ENCODE results near the gene UBL7.

Gene UBL7

DNA sequence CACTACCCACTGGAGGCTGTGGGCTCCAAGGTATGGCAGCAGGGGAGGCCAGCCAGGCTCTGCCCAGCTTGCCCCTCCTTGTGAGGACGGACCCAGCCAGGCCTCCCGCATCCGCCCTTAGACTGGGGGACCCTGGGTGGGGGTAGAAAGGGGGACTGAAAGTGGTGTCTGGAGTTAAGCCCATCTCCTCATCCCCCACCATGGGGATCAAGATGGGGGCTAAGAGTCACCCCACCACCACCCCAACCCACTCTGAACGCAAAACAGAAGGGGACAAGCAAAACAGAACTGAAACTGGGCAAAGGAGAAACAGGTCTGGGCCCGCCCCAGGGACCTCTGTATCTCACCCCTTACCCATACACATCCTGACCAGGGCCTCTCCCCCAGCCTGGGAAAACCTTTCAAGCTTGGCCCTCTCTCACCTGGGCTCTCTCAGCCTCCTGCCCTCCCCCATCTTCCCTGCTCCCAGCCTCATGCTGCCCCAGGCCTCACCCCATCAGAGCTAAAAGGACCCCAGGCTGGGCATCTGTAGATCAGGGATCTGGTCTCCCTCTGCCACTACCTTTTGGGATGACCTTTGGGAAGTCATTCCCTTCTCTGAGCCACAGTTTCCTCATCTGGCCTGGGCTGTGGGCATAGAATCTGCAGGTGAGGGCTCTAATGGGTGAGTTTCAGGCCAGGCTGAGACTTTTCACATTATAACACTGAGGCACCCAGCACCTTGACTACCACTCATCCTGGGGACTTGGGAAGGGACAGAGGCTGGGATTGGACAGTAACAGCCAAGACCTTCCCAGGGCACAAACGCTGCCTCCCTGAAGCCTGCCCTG, 63.5 kb downstream of the UBL7 start:
- Mint-ChIP-seq H3K27ac (peak overlapping the region; percentile 61), H3K27me3 (peaks cover 38% of the 10 kb centered on the region), H3K9me3 (no peaks in the 10 kb centered on the region), H3K4me1 (ENCODE audit: low read depth) (peaks cover 74% of the 10 kb centered on the region), H3K36me3 (ENCODE audit: low read depth) (no peaks in the 10 kb centered on the region), H3K4me3 (peak overlapping the region; percentile 13)
- intact Hi-C loops (cut with micrococcal nuclease) = no loop called here

DNA sequence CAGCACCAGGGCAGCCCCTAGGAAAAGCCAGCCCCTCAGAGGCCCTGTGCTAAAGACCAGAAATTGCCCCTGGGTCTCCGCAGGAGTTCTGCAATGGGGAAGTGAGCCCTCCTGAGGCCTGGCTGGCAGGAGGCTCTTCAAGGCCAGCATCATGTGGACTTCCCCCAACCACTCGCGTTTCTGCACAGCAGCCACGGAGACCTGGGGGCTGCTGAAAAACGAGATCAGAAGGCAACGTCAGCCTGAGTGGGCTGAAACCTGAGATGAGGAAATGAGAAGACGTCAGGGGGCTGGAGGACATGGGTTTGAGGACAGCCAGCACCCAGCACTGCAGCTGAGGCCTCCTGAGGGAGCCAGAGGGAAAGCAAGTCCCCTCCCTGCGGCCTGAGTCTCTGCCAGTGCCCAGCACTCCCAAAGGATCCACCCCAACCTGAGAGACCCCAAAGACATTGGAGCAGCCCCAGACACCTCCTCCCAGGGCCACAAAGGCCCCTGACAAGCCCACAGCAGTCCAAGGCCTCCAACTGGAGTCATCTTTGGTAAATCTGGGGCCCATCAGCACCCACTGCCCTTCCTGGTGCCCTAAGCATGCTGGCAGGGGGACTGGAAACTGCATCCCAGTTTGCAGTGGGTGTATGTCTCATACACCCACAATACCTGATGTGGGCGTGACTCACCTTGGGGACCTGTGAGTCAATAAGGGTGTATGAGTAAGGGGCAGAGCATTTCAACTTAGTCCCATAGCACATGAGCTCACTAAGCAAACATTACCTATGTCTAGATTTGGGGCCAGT, 64.3 kb downstream of the UBL7 start:
- Mint-ChIP-seq H3K4me1 (ENCODE audit: low read depth) (peaks cover 74% of the 10 kb centered on the region), H3K27me3 (peaks cover 38% of the 10 kb centered on the region), H3K4me3 (no peak overlapping the region), H3K27ac (peak overlapping the region; percentile 61), H3K9me3 (no peaks in the 10 kb centered on the region), H3K36me3 (ENCODE audit: low read depth) (no peaks in the 10 kb centered on the region)
- intact Hi-C loops (cut with micrococcal nuclease) = no loop called here

DNA sequence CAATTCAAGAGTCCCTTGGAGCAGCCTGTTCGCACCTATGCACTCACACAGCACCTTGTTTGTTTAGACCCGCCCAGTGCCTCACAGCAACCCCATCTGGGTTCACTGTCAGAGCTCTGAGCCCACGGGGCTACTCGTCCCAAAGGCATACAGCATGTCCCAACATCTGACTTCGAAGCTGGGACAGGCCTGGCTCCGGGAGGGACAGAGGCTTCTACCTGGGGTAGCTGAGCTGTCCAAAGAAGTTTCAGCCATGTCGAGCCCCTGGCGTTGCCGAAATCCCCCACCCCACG, 64.9 kb downstream of the UBL7 start:
- intact Hi-C loops (cut with micrococcal nuclease) = no loop called here
- H3K27me3 Mint-ChIP-seq = peaks cover 36% of the 10 kb centered on the region
- peaks cover 74% of the 10 kb centered on the region for H3K4me1 Mint-ChIP-seq (ENCODE audit: low read depth)
- peak overlapping the region; percentile 61 for H3K27ac Mint-ChIP-seq
- no peak overlapping the region for H3K4me3 Mint-ChIP-seq
- H3K9me3 Mint-ChIP-seq = no peaks in the 10 kb centered on the region
- H3K36me3 Mint-ChIP-seq (ENCODE audit: low read depth) = no peaks in the 10 kb centered on the region
